ENCODE results near the gene RGS6. TPM values are rescaled to one million over a fixed set of nuclear protein-coding genes. Genes with fewer than 3 reads are reported as not detected.

The RGS6 gene
- total RNA-seq, 1 donor from 2014 or later: 0.34 TPM

GRCh38 chr14:72521045-72521444 is 588.8 kb downstream of the RGS6 start:
- TF ChIP-seq EZH2 (IDR thresholded peaks at IDR 0.05; ENCODE audit: insufficient read depth, low read length) (no peak), CTCF (IDR thresholded peaks at IDR 0.05; ENCODE audit: insufficient read depth, low read depth, low read length) (no peak)
- Histone ChIP-seq H4K20me1 (ENCODE audit: insufficient read depth, low read length) (no peaks in the 10 kb centered on the region), H3K27ac (ENCODE audit: low read depth, low read length) (no peak overlapping the region), H2AFZ (ENCODE audit: low read depth, low read length) (no peak overlapping the region), H3K4me1 (ENCODE audit: insufficient read depth, low read length) (peaks cover 15% of the 10 kb centered on the region), H3K27me3 (ENCODE audit: insufficient read depth, low read length) (no peaks in the 10 kb centered on the region), H3K4me3 (ENCODE audit: insufficient read depth, low read depth, low read length) (no peak overlapping the region), H3K36me3 (ENCODE audit: insufficient read depth, low read length) (no peaks in the 10 kb centered on the region), H3K9ac (ENCODE audit: low read length) (no peak overlapping the region), H3K79me2 (ENCODE audit: insufficient read depth, low read length) (no peaks in the 10 kb centered on the region), H3K9me3 (ENCODE audit: insufficient read depth, low read depth, low read length) (no peaks in the 10 kb centered on the region), H3K4me2 (ENCODE audit: low read length) (no peak overlapping the region)
- no peaks in the 10 kb centered on the region for H3K36me3 Mint-ChIP-seq (ENCODE audit: low read depth, unreplicated experiment)
- DNase-seq (ENCODE audit: low read depth): no peak
- H3K27ac Mint-ChIP-seq (ENCODE audit: unreplicated experiment): no peak overlapping the region
- H3K4me1 Mint-ChIP-seq (ENCODE audit: low read depth, unreplicated experiment): peaks cover 27% of the 10 kb centered on the region
- peaks cover 8% of the 10 kb centered on the region for H3K9me3 Mint-ChIP-seq (ENCODE audit: unreplicated experiment)
- no peak for FAIRE-seq
- H3K27me3 Mint-ChIP-seq (ENCODE audit: low read depth, unreplicated experiment): no peaks in the 10 kb centered on the region
- no peak overlapping the region for H3K4me3 Mint-ChIP-seq (ENCODE audit: unreplicated experiment)

GRCh38 chr14:72521968-72522741 is 589.9 kb downstream of the RGS6 start:
- H3K9me3 ChIP-seq (ENCODE audit: insufficient read depth, low read depth, low read length): no peaks in the 10 kb centered on the region
- H3K79me2 ChIP-seq (ENCODE audit: insufficient read depth, low read length): no peaks in the 10 kb centered on the region
- no peak overlapping the region for H3K4me2 ChIP-seq (ENCODE audit: low read length)
- H3K27ac ChIP-seq (ENCODE audit: low read depth, low read length): no peak overlapping the region
- no peak overlapping the region for H3K9ac ChIP-seq (ENCODE audit: low read length)
- no peaks in the 10 kb centered on the region for H3K36me3 ChIP-seq (ENCODE audit: insufficient read depth, low read length)
- FAIRE-seq (no peak), DNase-seq (ENCODE audit: low read depth) (no peak)
- no peak overlapping the region for H3K4me3 ChIP-seq (ENCODE audit: insufficient read depth, low read depth, low read length)
- no peak overlapping the region for H3K4me3 Mint-ChIP-seq (ENCODE audit: unreplicated experiment)
- no peaks in the 10 kb centered on the region for H3K27me3 ChIP-seq (ENCODE audit: insufficient read depth, low read length)
- H2AFZ ChIP-seq (ENCODE audit: low read depth, low read length): no peak overlapping the region
- H3K4me1 ChIP-seq (ENCODE audit: insufficient read depth, low read length): peaks cover 6% of the 10 kb centered on the region
- H3K36me3 Mint-ChIP-seq (ENCODE audit: low read depth, unreplicated experiment): no peaks in the 10 kb centered on the region
- no peak for TF ChIP-seq EZH2 (IDR thresholded peaks at IDR 0.05; ENCODE audit: insufficient read depth, low read length)
- no peak for TF ChIP-seq CTCF (IDR thresholded peaks at IDR 0.05; ENCODE audit: insufficient read depth, low read depth, low read length)
- no peak overlapping the region for H3K27ac Mint-ChIP-seq (ENCODE audit: unreplicated experiment)
- H3K27me3 Mint-ChIP-seq (ENCODE audit: low read depth, unreplicated experiment): no peaks in the 10 kb centered on the region
- no peaks in the 10 kb centered on the region for H4K20me1 ChIP-seq (ENCODE audit: insufficient read depth, low read length)
- peaks cover 21% of the 10 kb centered on the region for H3K4me1 Mint-ChIP-seq (ENCODE audit: low read depth, unreplicated experiment)
- peaks cover 8% of the 10 kb centered on the region for H3K9me3 Mint-ChIP-seq (ENCODE audit: unreplicated experiment)

- no peaks in the 10 kb centered on the region for H3K36me3 ChIP-seq (ENCODE audit: insufficient read depth, low read length)
- H3K9me3 ChIP-seq (ENCODE audit: insufficient read depth, low read depth, low read length): no peaks in the 10 kb centered on the region
- DNase-seq (ENCODE audit: low read depth): no peak
- no peaks in the 10 kb centered on the region for H3K79me2 ChIP-seq (ENCODE audit: insufficient read depth, low read length)
- no peak for TF ChIP-seq CTCF (IDR thresholded peaks at IDR 0.05; ENCODE audit: insufficient read depth, low read depth, low read length)
- H3K4me3 ChIP-seq (ENCODE audit: insufficient read depth, low read depth, low read length): no peak overlapping the region
- H3K4me1 ChIP-seq (ENCODE audit: insufficient read depth, low read length): peaks cover 3% of the 10 kb centered on the region
- no peak overlapping the region for H3K27ac ChIP-seq (ENCODE audit: low read depth, low read length)
- no peaks in the 10 kb centered on the region for H4K20me1 ChIP-seq (ENCODE audit: insufficient read depth, low read length)
- Mint-ChIP-seq H3K36me3 (ENCODE audit: low read depth, unreplicated experiment) (no peaks in the 10 kb centered on the region), H3K4me1 (ENCODE audit: low read depth, unreplicated experiment) (peaks cover 16% of the 10 kb centered on the region), H3K27ac (ENCODE audit: unreplicated experiment) (no peak overlapping the region), H3K27me3 (ENCODE audit: low read depth, unreplicated experiment) (no peaks in the 10 kb centered on the region), H3K4me3 (ENCODE audit: unreplicated experiment) (no peak overlapping the region), H3K9me3 (ENCODE audit: unreplicated experiment) (peaks cover 8% of the 10 kb centered on the region)
- FAIRE-seq: no peak
- no peak overlapping the region for H3K4me2 ChIP-seq (ENCODE audit: low read length)
- no peak overlapping the region for H3K9ac ChIP-seq (ENCODE audit: low read length)
- no peaks in the 10 kb centered on the region for H3K27me3 ChIP-seq (ENCODE audit: insufficient read depth, low read length)
- H2AFZ ChIP-seq (ENCODE audit: low read depth, low read length): no peak overlapping the region
Measured at GRCh38 chr14:72522847-72523246, 590.6 kb downstream of the RGS6 start.

All from astrocyte (in vitro differentiated cells and primary cell).